GM23338 (cell line): ENCODE data around the gene DOK7. TPM values are rescaled to one million over a fixed set of nuclear protein-coding genes. Genes with fewer than 3 reads are reported as not detected.
A peak's percentile ranks its signal among the peaks of the same experiment; 100 is the strongest.

Experiments
- ATAC-seq: fragments of 200-7000 bp; cut with Tn5 transposase; 3 replicates; pipeline ENCODE4 v1.9.1; 2020
- DNase-seq: peaks from one replicate; pipeline ENCODE4 v3.0.0-alpha.2; 2015; ENCODE audit warnings: low spot score
- H2AFZ ChIP-seq: fragments of 200-600 bp; sonication (generic); 2 replicates; pipeline ENCODE4 v1.8.0; 2016; ENCODE audit warnings: antibody characterized with exemption, mild to moderate bottlenecking, moderate library complexity
- H3F3A ChIP-seq: fragments of 200-600 bp; sonication (generic); replicated peaks from 2 replicates; pipeline ENCODE4 v1.8.0; 2017; ENCODE audit warnings: antibody characterized with exemption, mixed run types, low read depth
- H3K27ac ChIP-seq: fragments of 200-600 bp; sonication (generic); 2 replicates; pipeline ENCODE4 v1.6.1; 2016; ENCODE audit warnings: low read depth
- H3K27me3 ChIP-seq: fragments of 200-600 bp; sonication (generic); 2 replicates; pipeline ENCODE4 v1.8.0; 2016; ENCODE audit warnings: mild to moderate bottlenecking, mixed run types, moderate library complexity; ENCODE audit not compliant: insufficient read depth
- H3K36me3 ChIP-seq: fragments of 200-600 bp; sonication (generic); 2 replicates; pipeline ENCODE4 v1.8.0; 2016; ENCODE audit warnings: mild to moderate bottlenecking; ENCODE audit not compliant: insufficient read depth
- H3K4me1 ChIP-seq: fragments of 200-600 bp; sonication (generic); 2 replicates; pipeline ENCODE4 v1.8.0; 2016; ENCODE audit warnings: mild to moderate bottlenecking, moderate library complexity; ENCODE audit not compliant: insufficient read depth
- H3K4me2 ChIP-seq: fragments of 200-600 bp; sonication (generic); 2 replicates; pipeline ENCODE4 v1.7.1; 2017; ENCODE audit warnings: mixed run types
- H3K4me3 ChIP-seq: fragments of 200-600 bp; sonication (generic); 2 replicates; pipeline ENCODE4 v1.6.1; 2016; ENCODE audit warnings: mixed run types
- H3K79me2 ChIP-seq: fragments of 200-600 bp; sonication (generic); replicated peaks from 2 replicates; pipeline ENCODE4 v1.8.0; 2017; ENCODE audit warnings: mild to moderate bottlenecking; ENCODE audit not compliant: insufficient read depth
- H3K9me2 ChIP-seq: fragments of 200-600 bp; sonication (generic); 2 replicates; pipeline ENCODE4 v1.8.0; 2017; ENCODE audit not compliant: insufficient read depth
- H4K20me1 ChIP-seq: fragments of 200-600 bp; sonication (generic); replicated peaks from 2 replicates; pipeline ENCODE4 v1.8.0; 2017; ENCODE audit warnings: mild to moderate bottlenecking; ENCODE audit not compliant: insufficient read depth
- H3K27ac Mint-ChIP-seq: 2 replicates; pipeline ENCODE4 v1.8.0; 2020; ENCODE audit warnings: inconsistent platforms, mild to moderate bottlenecking, moderate library complexity, mixed read lengths
- H3K27me3 Mint-ChIP-seq: 3 replicates; pipeline ENCODE4 v1.8.0; 2022; ENCODE audit warnings: low read depth, mild to moderate bottlenecking, moderate library complexity, mixed read lengths, inconsistent platforms; ENCODE audit not compliant: insufficient read depth, poor library complexity
- H3K36me3 Mint-ChIP-seq: 3 replicates; pipeline ENCODE4 v1.8.0; 2021; ENCODE audit warnings: low read depth, mild to moderate bottlenecking, inconsistent platforms, moderate library complexity, mixed read lengths
- H3K4me1 Mint-ChIP-seq: 3 replicates; pipeline ENCODE4 v1.8.0; 2020; ENCODE audit warnings: mild to moderate bottlenecking, inconsistent platforms, mixed read lengths
- H3K4me3 Mint-ChIP-seq: 3 replicates; pipeline ENCODE4 v1.8.0; 2021; ENCODE audit warnings: moderate library complexity, mild to moderate bottlenecking, inconsistent platforms, mixed read lengths
- H3K9me3 Mint-ChIP-seq: 3 replicates; pipeline ENCODE4 v1.8.0; 2020; ENCODE audit warnings: moderate library complexity, mild to moderate bottlenecking, inconsistent platforms, mixed read lengths
- CREB1 ChIP-seq: fragments of 250-450 bp; sonication (Bioruptor Pico); IDR thresholded peaks from 2 replicates; pipeline ENCODE4 v1.5.0; 2020; ENCODE audit warnings: low read depth, mild to moderate bottlenecking, moderate library complexity
- EZH2phosphoT487 ChIP-seq: fragments of 200-600 bp; sonication (generic); IDR thresholded peaks from one replicate; pipeline ENCODE4 v1.8.1; 2018; ENCODE audit warnings: antibody characterized with exemption; ENCODE audit not compliant: unreplicated experiment
- NANOG ChIP-seq: IDR thresholded peaks from 2 replicates; pipeline ENCODE4 v1.6.1; 2016; ENCODE audit warnings: antibody characterized with exemption, borderline replicate concordance
- REST ChIP-seq: IDR thresholded peaks from one replicate; pipeline ENCODE4 v1.6.1; 2018; ENCODE audit warnings: antibody characterized with exemption; ENCODE audit not compliant: unreplicated experiment
- ZNF114 ChIP-seq: fragments of 250-450 bp; sonication (Bioruptor Pico); IDR thresholded peaks from 2 replicates; pipeline ENCODE4 v1.5.0; 2020; ENCODE audit warnings: mild to moderate bottlenecking, moderate library complexity
- polyA plus RNA-seq: library from polyadenylated mRNA; unstranded; fragments of >200 nt; fragmentation: Nextera tagmentation; extraction: Ambion mirVana; gene quantifications from 2 replicates; pipeline ENCODE4 v1.2.1, GENCODE V29; 2016
- total RNA-seq: library from RNA; depleted of rRNA; stranded (reverse); fragments of >200 nt; shearing (Covaris generic); gene quantifications from 2 replicates; pipeline ENCODE4 v1.2.3, GENCODE V29; 2014
- TF ChIP-seq, protein P1 (sequence below), 2 experiments: fragments of 200-600 bp in 1 of 2; sonication (generic) in 1 of 2; conservative IDR thresholded peaks; 2 replicates each; pipeline versions ENCODE4 v1.5.1 to v1.6.1; 2016 to 2017; ENCODE audit warnings: antibody characterized with exemption in 2 of 2, low read depth in 2 of 2, mild to moderate bottlenecking in 2 of 2, moderate library complexity in 1 of 2

Gene DOK7
- total and polyA plus RNA-seq, 2 experiments from 2014 or later, result 0.34 to 0.52 TPM

GRCh38 chr4:3514806-3515501 is 51.8 kb downstream of the DOK7 start:
- peak overlapping the region; percentile 70; the same call in 1 of the 2 replicates for H3K27ac Mint-ChIP-seq
- Histone ChIP-seq H3K27me3 (no peaks in the 10 kb centered on the region), H3K36me3 (peaks cover 10% of the 10 kb centered on the region; the same call in 1 of the 2 replicates), H3K27ac (no peak overlapping the region), H3K9me2 (no peaks in the 10 kb centered on the region), H3F3A (0 out of 2 replicates have a peak, but pooled peaks cover 2% of the 10 kb centered on the region), H4K20me1 (peaks cover 14% of the 10 kb centered on the region; the same call in 1 of the 2 replicates), H3K79me2 (no peaks in the 10 kb centered on the region), H2AFZ (no peak overlapping the region), H3K4me2 (no peak overlapping the region), H3K4me1 (no peaks in the 10 kb centered on the region), H3K4me3 (no peak overlapping the region)
- peak; percentile 64 for DNase-seq
- ATAC-seq, result peak; percentile 88
- H3K36me3 Mint-ChIP-seq, result peaks cover 74% of the 10 kb centered on the region
- H3K9me3 Mint-ChIP-seq, result 0 out of 3 replicates have a peak, but pooled peaks cover 3% of the 10 kb centered on the region
- peaks cover 6% of the 10 kb centered on the region; the same call in 2 of the 3 replicates for H3K4me1 Mint-ChIP-seq
- no peak for TF ChIP-seq NANOG
- no peak for TF ChIP-seq CREB1 (CRISPR knock-in tag)
- TF ChIP-seq, protein P1, sequence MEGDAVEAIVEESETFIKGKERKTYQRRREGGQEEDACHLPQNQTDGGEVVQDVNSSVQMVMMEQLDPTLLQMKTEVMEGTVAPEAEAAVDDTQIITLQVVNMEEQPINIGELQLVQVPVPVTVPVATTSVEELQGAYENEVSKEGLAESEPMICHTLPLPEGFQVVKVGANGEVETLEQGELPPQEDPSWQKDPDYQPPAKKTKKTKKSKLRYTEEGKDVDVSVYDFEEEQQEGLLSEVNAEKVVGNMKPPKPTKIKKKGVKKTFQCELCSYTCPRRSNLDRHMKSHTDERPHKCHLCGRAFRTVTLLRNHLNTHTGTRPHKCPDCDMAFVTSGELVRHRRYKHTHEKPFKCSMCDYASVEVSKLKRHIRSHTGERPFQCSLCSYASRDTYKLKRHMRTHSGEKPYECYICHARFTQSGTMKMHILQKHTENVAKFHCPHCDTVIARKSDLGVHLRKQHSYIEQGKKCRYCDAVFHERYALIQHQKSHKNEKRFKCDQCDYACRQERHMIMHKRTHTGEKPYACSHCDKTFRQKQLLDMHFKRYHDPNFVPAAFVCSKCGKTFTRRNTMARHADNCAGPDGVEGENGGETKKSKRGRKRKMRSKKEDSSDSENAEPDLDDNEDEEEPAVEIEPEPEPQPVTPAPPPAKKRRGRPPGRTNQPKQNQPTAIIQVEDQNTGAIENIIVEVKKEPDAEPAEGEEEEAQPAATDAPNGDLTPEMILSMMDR (conservative IDR thresholded peaks at IDR 0.05; ENCODE audit: low read depth in 2 of 2), result peak; percentile 52 to 75
- peak; percentile 39 for TF ChIP-seq EZH2phosphoT487
- peaks cover 4% of the 10 kb centered on the region for H3K27me3 Mint-ChIP-seq
- no peak overlapping the region for H3K4me3 Mint-ChIP-seq

DNA sequence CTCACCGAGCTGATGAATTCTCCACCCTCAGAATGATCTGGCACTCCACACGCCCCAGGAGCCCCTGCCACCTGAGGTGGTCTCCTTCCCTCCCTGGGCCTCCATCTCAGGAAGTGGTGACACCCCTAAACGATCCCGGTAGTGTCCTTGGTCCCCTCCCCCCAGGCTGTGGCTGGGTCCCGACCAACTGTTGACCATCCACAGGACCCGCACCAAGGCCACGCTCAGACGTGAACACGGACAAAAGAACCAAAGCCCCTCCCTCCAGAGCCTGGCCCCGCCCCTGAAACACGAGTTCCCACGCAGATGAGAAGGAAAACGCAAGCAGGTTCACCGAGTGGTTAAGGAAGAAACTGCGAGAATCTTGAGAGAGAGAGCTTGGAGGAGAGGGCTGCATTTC is 52.5 kb downstream of the DOK7 start:
- Histone ChIP-seq H3K36me3 (peaks cover 10% of the 10 kb centered on the region; the same call in 1 of the 2 replicates), H3K4me1 (no peaks in the 10 kb centered on the region), H3K9me2 (no peaks in the 10 kb centered on the region), H3K4me2 (no peak overlapping the region), H4K20me1 (peaks cover 11% of the 10 kb centered on the region; the same call in 1 of the 2 replicates), H3F3A (0 out of 2 replicates have a peak, but pooled peaks cover under 1% of the 10 kb centered on the region), H2AFZ (no peak overlapping the region), H3K79me2 (no peaks in the 10 kb centered on the region), H3K27ac (no peak overlapping the region), H3K27me3 (no peaks in the 10 kb centered on the region), H3K4me3 (no peak overlapping the region)
- Mint-ChIP-seq H3K27me3 (peaks cover 7% of the 10 kb centered on the region), H3K9me3 (0 out of 3 replicates have a peak, but pooled peaks cover 3% of the 10 kb centered on the region), H3K4me3 (no peak overlapping the region), H3K36me3 (peaks cover 74% of the 10 kb centered on the region), H3K27ac (peak overlapping the region; percentile 27; the same call in 1 of the 2 replicates), H3K4me1 (peaks cover 6% of the 10 kb centered on the region; the same call in 2 of the 3 replicates)
- TF ChIP-seq ZNF114 (CRISPR knock-in tag), result no peak
- TF ChIP-seq REST, result no peak
- ATAC-seq (peak; percentile 31), DNase-seq (no peak)
